C4-2B (cell line): ENCODE data around the gene SLC8A2.
"Not testable (repeated sequence)": the region's sequence is repeated elsewhere in the genome, so short reads cannot be mapped to it uniquely, and the experiment has no call there.

Source experiments
- H3K27ac ChIP-seq: fragments of 450-650 bp; 2 replicates; pipeline ENCODE4 v1.5.1; 2017
- CTCF ChIP-seq: fragments of 450-650 bp; conservative IDR thresholded peaks from 2 replicates; pipeline ENCODE4 v1.5.1; 2017; ENCODE audit warnings: mild to moderate bottlenecking
- ZFX ChIP-seq: fragments of 450-650 bp; IDR thresholded peaks from 2 replicates; pipeline ENCODE4 v1.6.1; 2017

Gene SLC8A2

GRCh38 chr19:47390533-47391488, 80.9 kb downstream of the SLC8A2 start:
- no peak overlapping the region for H3K27ac ChIP-seq
- TF ChIP-seq CTCF (no peak), ZFX (no peak)

- TF ChIP-seq CTCF (no peak), ZFX (no peak)
- no peak overlapping the region for H3K27ac ChIP-seq
Measured at GRCh38 chr19:47389150-47389556, 82.5 kb downstream of the SLC8A2 start.

- not testable (repeated sequence) for H3K27ac ChIP-seq
Measured at GRCh38 chr19:47388721-47389120, 83.0 kb downstream of the SLC8A2 start.

GRCh38 chr19:47387623-47388022, 84.1 kb downstream of the SLC8A2 start:
- not testable (repeated sequence) for H3K27ac ChIP-seq

- H3K27ac ChIP-seq: not testable (repeated sequence)
Measured at GRCh38 chr19:47386582-47386981, 85.1 kb downstream of the SLC8A2 start.

GRCh38 chr19:47384533-47384932, 87.2 kb downstream of the SLC8A2 start:
- H3K27ac ChIP-seq: not testable (repeated sequence)

GRCh38 chr19:47383890-47384289, 87.8 kb downstream of the SLC8A2 start:
- not testable (repeated sequence) for H3K27ac ChIP-seq

GRCh38 chr19:47381653-47382279, 89.9 kb downstream of the SLC8A2 start:
- H3K27ac ChIP-seq: no peak overlapping the region

GRCh38 chr19:47381121-47381520, 90.6 kb downstream of the SLC8A2 start:
- no peak for TF ChIP-seq CTCF
- no peak for TF ChIP-seq ZFX
- H3K27ac ChIP-seq: no peak overlapping the region

More at GRCh38 chr19:47381653-47382279, 89.9 kb downstream of the SLC8A2 start:
- TF ChIP-seq ZFX (no peak), CTCF (no peak)

- H3K27ac ChIP-seq: no peak overlapping the region
- TF ChIP-seq ZFX (no peak), CTCF (no peak)
Measured at GRCh38 chr19:47380559-47380958, 91.1 kb downstream of the SLC8A2 start.
